Stimulated activated CD4-positive, alpha-beta T cell treated with anti-CD3 and anti-CD28 coated beads, Interleukin-4, amount 100 ng/mL, for 48 hours (primary cell): Measurements from ENCODE around the gene ANKRD31.
"Not testable (repeated sequence)": the region's sequence is repeated elsewhere in the genome, so short reads cannot be mapped to it uniquely, and the experiment has no call there.

Source experiments
- DNase-seq, 2 donors: peaks; one replicate each; pipeline ENCODE4 v3.0.0-alpha.2; 2020; ENCODE audit warnings: low read depth in 2 of 2

The ANKRD31 gene

DNA sequence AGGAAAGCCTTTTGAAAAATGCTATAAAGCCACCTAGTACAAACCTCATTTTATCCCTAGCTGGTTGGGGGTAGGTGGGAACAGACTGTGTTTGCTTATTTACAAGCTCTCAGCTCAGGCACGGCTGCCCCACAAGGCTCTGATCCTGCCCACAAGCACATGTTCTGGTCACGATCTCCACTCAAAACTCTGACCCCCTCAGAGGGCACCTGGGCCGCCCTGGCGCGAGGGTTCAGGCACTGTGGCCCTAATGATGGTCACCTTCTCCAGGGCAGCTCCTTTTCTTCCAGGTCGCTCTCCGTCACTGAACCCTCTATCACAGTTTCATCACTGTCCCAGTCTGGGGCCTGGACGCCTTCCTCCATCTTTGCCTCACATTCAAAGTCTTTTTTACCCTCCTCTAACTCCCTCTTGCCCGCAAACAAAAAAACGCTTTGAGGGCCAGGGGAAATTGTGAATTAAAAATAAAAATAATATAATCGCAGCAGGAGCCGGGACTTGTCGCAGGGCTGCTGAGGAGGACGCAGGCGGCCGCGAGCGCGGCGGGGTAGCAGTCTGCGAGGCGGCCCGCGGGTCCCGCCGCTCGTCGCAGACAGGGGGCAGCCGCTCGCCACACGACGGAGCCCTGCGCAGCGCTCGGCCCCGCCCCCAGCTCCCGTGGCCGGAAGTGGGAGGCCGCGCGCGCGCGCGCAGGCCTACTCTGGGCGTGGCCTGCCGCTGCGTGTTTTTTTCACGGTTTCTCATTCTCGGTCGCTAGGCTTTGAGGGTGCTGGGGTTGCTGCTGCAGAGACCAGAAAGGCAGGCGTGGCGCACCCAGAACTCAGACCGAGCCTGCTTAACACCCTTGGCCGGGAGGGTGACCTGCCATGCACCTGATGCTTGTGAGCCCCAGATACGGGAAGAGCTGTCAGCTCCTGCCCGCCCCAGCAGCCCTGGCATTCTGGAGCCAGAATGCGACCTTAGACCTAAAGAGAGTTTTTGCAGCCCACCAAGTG lies at the start of gene ANKRD31:
TSS of gene ANKRD31 (minus strand) at position 557 of the 995 bp plus-strand sequence. CDS start at position 365, 192 bp downstream.
- peak; percentile 81 to 86 for DNase-seq

GRCh38 chr5:75286211-75286773 lies 49.6 kb upstream of the ANKRD31 start:
- DNase-seq, result no peak

DNA sequence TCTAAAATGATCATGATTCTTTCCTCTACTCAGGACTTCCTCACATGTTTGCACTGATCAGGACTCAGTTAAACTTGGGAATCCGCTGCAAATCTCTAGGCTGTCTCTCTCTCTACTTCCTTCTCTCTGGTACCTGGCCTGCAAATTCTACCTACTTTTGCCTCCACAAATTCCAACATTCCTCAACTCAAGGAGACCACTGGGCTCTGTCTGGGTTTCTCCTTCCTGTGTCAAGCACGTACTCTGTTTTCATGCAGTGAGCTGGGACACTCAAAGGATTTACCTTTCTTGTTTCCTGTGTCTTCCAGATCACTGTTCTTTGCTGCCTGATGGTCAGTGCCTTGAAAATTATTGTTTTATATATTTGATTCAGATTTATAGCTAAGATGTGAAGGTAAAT lies 45.9 kb upstream of the ANKRD31 start:
- no peak for DNase-seq

DNA sequence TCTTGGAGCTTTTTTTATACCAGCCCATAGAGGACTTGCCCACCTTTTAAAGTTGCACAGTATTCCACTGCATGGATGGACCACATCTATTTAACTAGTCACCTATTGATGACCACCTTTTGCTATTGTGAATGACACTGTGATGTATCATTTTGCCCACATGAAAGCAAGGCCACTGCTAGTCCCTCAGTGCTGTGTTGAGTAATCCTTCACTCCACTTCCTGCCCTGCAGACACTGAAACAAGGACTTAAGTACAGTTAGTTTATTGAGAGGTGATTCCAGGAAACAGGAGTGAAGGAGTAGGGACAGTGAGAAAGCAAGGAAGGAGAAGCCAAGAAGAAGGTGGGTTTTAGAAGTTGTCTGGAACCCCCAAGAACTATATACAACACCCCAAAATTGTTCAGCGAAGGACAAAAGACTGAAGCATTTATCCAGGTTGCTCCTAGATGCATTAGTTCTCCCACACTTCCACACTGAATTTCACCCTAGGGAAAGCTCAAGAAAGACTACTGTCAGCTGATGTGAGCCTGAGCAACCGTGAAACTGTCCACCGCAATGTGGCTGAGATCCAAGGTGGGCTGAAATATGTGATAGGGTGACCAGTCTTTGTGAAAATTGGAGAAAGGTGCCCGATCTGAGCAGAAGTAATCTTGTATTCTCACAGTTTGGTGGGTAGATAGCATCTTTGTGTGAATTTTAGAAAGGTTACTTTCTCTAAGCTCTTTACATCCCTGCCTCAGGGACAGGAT lies 45.2 kb upstream of the ANKRD31 start:
- no peak for DNase-seq

DNA sequence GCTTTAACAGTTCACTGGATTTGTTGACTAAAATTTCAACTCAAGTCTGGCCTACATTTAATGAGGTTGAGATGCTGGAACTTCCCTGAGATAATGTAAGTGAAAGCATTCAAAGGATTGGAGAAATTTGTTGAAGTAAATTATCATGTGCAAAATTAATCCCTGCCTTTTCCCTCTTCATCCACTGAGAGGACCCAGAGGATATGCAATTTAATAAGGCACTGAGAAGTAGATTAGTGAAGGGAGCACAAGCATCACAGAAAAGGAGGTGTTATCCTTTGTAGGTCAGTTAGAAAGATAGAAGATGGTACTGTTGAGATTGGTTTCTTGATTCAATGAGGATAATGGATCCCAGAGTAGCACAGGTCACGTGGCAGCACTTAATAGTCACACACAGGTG lies 42.6 kb upstream of the ANKRD31 start:
- no peak for DNase-seq

DNA sequence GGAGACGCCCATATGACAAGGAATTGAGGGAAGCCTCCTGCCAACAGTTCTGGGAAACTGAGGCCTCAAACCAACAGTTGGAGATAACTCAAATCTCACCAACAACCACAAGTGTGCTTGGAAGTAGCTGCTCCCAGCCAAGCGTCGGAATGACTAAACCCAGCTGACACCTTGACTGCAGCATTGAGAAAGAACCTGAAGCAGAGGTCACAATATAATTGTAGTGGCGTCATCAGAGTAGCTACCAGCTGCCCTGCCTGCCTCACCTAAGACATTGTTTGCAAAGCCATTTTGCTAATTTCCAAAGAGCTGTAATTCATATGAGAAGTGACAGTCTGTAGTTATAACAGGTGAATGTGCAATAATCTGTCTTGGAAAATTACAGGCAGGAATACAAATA lies 40.8 kb upstream of the ANKRD31 start:
- DNase-seq, result no peak

DNA sequence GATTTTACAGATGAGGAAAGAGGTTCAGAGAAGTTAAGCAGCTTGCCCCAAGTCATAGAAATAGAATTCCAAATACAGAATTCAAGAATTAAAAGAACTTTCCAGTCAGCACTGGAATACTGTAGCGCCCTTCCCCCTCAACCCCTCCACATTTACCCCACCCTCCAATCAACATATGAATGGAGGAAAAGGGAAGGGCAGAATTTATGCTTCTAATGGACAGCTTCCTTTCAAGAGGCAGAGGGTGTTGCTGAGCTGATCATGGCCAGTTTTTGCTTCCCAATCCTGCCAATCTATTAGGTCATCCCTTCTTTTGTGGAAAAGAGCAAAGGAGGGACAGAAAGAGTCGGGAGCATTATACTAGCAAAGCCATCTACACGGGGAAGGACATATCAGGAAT lies 39.1 kb upstream of the ANKRD31 start:
- no peak for DNase-seq

DNA sequence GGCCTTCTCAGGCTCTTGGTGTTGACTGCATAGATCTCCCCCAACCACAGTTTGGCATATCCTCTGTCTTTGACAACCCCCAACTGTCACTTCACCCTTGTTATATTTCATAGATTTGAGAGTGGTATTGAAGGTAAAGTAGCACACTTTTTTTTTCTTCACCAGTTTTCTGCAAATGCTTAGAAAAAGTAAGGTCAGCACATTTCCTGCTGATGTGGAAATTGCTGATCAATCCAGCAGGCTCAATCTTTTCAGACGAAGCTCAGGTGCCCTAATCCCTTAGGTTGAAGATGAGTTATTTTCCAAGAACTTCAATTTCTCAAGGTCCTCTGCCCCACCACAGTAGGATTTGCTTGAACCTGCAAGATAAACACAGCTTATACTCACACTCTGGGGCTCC lies 38.5 kb upstream of the ANKRD31 start:
- DNase-seq, result no peak

DNA sequence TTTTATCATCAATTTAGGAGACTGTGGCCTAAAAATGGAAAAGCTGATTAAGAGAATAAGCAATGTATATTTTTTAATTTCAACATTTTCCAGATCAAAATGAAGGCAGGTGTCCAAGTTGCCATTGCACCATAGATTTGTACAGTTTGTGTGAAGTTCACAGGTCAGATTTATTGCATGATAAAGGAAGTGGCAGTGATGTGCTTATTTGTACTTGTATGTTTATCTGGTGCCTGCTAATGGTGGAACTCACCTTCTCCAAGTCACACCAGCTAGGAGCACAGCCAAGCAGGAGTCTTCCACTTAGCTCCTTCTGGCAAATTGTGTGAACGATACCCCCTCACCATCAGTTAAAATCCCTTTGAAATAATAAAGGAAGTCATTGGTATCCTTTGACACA lies 37.8 kb upstream of the ANKRD31 start:
- DNase-seq, result no peak

DNA sequence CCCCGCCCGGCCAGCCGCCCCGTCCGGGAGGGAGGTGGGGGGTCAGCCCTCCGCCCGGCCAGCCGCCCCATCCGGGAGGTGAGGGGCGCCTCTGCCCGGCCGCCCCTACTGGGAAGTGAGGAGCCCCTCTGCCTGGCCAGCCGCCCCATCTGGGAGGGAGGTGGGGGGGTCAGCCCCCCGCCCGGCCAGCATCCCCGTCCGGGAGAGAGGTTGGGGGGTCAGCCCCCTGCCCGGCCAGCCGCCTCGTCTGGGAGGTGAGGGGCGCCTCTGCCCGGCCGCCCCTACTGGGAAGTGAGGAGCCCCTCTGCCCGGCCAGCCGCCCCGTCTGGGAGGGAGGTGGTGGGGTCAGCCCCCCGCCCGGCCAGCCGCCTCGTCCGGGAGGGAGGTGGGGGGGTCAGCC lies 33.9 kb upstream of the ANKRD31 start:
- not testable (repeated sequence) for DNase-seq

- DNase-seq, result no peak
Observed at GRCh38 chr5:75265731-75266130, 29.1 kb upstream of the ANKRD31 start.

- no peak for DNase-seq
Observed at GRCh38 chr5:75262271-75262670, 25.6 kb upstream of the ANKRD31 start.

GRCh38 chr5:75260708-75261107 lies 24.0 kb upstream of the ANKRD31 start:
- no peak for DNase-seq

DNA sequence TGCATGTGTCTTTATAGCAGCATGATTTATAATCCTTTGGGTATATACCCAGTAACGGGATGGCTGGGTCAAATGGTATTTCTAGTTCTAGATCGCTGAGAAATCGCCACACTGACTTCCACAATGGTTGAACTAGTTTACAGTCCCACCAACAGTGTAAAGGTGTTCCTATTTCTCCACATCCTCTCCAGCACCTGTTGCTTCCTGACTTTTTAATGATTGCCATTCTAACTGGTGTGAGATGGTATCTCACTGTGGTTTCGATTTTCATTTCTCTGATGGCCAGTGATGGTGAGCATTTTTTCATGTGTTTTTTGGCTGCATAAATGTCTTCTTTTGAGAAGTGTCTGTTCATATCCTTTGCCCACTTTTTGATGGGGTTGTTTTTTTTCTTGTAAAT lies 13.8 kb upstream of the ANKRD31 start:
- DNase-seq, result not testable (repeated sequence)

- DNase-seq, result no peak
Observed at GRCh38 chr5:75245023-75245422, 8.3 kb upstream of the ANKRD31 start.

- DNase-seq, result no peak
Observed at GRCh38 chr5:75243510-75243909, 6.8 kb upstream of the ANKRD31 start.

GRCh38 chr5:75243100-75243499 lies 6.4 kb upstream of the ANKRD31 start:
- no peak for DNase-seq

- DNase-seq, result no peak
Observed at GRCh38 chr5:75242067-75242466, 5.4 kb upstream of the ANKRD31 start.

GRCh38 chr5:75239681-75240080 lies 3.0 kb upstream of the ANKRD31 start:
- no peak for DNase-seq

DNA sequence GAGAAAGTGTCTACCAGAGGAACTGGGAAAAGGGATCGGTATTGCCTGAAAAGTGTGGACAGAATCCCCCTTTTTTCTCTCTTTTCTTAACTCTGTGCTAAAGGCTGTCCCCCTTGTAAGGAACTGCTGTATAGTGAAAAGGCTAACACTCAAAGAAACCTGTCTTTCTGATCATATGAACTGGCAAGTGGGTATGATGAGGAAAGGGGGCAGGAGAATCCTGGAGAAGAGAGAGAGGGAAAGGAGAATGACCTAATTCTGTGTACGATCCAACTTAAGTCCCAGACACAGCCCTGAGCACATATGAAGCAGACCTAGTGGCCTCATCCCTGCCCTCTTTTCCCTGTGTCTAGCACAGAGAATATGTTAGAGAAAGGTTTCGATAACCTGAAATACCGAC lies 967 bp downstream of the ANKRD31 start:
- no peak for DNase-seq

DNA sequence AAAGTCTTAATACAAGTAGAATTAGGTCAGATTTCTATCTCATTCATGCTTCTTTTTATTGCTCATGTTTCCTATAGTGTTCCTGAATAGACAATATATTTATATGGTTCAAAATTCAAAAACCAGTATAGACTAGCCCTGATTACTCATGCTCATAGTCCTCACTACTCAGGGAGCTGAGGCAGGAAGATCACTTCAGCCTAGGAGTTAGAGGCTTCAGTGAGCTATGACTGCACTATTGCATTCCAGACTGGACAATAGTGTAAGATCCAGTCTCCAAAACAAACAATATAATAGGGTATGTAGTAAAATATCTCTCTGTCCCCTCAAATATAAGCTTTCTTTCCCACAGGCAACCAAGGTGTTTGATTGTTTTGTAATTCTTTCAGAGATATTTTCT lies 2.4 kb downstream of the ANKRD31 start:
- no peak for DNase-seq

DNA sequence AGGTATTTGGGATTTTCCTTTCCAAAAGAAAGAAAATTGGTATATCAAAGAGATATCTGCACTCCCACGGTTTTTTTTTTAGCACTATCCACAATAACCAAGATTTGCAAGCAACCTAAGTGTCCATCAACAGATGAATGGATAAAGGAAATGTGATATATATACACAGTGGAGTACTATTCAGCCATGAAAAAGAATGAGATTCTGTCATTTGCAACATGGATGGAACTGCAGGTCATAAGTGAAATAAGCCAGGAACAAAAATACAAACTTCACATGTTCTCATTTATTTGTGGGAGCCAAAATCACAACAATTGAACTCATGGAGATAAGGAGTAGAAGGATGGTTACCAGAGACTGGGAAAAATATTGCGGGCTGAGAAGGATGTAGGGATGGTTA lies 9.8 kb downstream of the ANKRD31 start:
- no peak for DNase-seq

- DNase-seq, result no peak
Observed at GRCh38 chr5:75225506-75225905, 11.2 kb downstream of the ANKRD31 start.
